Adipocyte (in vitro differentiated cells): ENCODE results near the gene CBFA2T3.

Experiments
- DNase-seq: peaks from one replicate; pipeline ENCODE4 v3.0.0-alpha.2; 2015; ENCODE audit warnings: low read depth
- H3K27me3 ChIP-seq: replicated peaks from 2 replicates; pipeline ENCODE4 v1.7.0; 2013; ENCODE audit warnings: mild to moderate bottlenecking, low read length, moderate library complexity; ENCODE audit not compliant: control insufficient read depth, insufficient read depth
- H3K36me3 ChIP-seq: 2 replicates; pipeline ENCODE4 v1.7.0; 2013; ENCODE audit warnings: low read length, mild to moderate bottlenecking, moderate library complexity; ENCODE audit not compliant: control insufficient read depth, insufficient read depth, severe bottlenecking
- H3K4me1 ChIP-seq: 2 replicates; pipeline ENCODE4 v1.7.0; 2013; ENCODE audit warnings: mild to moderate bottlenecking, low read length, moderate library complexity; ENCODE audit not compliant: control insufficient read depth, insufficient read depth
- H3K4me3 ChIP-seq: 2 replicates; pipeline ENCODE4 v1.7.0; 2013; ENCODE audit warnings: mild to moderate bottlenecking, low read length, moderate library complexity
- H3K9ac ChIP-seq: 2 replicates; pipeline ENCODE4 v1.7.0; 2013; ENCODE audit warnings: mild to moderate bottlenecking, low read length, moderate library complexity
- H3K9me3 ChIP-seq: 2 replicates; pipeline ENCODE4 v1.7.0; 2013; ENCODE audit warnings: mild to moderate bottlenecking, low read length, moderate library complexity; ENCODE audit not compliant: control insufficient read depth

Gene CBFA2T3

GRCh38 chr16:88837806-88838205 is 139.2 kb downstream of the CBFA2T3 start:
- DNase-seq = no peak
- Histone ChIP-seq H3K36me3 (peaks cover 23% of the 10 kb centered on the region), H3K4me1 (peaks cover 12% of the 10 kb centered on the region), H3K9ac (no peak overlapping the region), H3K27me3 (no peaks in the 10 kb centered on the region), H3K9me3 (no peaks in the 10 kb centered on the region), H3K4me3 (no peak overlapping the region)

- H3K4me1 ChIP-seq = peaks cover 19% of the 10 kb centered on the region
- no peaks in the 10 kb centered on the region for H3K9me3 ChIP-seq
- no peak for DNase-seq
- H3K27me3 ChIP-seq = no peaks in the 10 kb centered on the region
- H3K9ac ChIP-seq = no peak overlapping the region
- peaks cover 23% of the 10 kb centered on the region for H3K36me3 ChIP-seq
- no peak overlapping the region for H3K4me3 ChIP-seq
These were observed 140.2 kb downstream of the CBFA2T3 start for GRCh38 chr16:88836791-88837190.

- Histone ChIP-seq H3K9me3 (no peaks in the 10 kb centered on the region), H3K9ac (no peak overlapping the region), H3K4me3 (no peak overlapping the region), H3K27me3 (no peaks in the 10 kb centered on the region), H3K36me3 (peaks cover 22% of the 10 kb centered on the region), H3K4me1 (peaks cover 19% of the 10 kb centered on the region)
- no peak for DNase-seq
These were observed 141.2 kb downstream of the CBFA2T3 start for GRCh38 chr16:88835818-88836217.

GRCh38 chr16:88835383-88835782 is 141.6 kb downstream of the CBFA2T3 start:
- no peaks in the 10 kb centered on the region for H3K9me3 ChIP-seq
- no peaks in the 10 kb centered on the region for H3K27me3 ChIP-seq
- peaks cover 19% of the 10 kb centered on the region for H3K4me1 ChIP-seq
- peaks cover 18% of the 10 kb centered on the region for H3K36me3 ChIP-seq
- no peak overlapping the region for H3K9ac ChIP-seq
- H3K4me3 ChIP-seq = no peak overlapping the region
- DNase-seq = no peak

- no peak overlapping the region for H3K4me3 ChIP-seq
- DNase-seq = no peak
- H3K27me3 ChIP-seq = no peaks in the 10 kb centered on the region
- H3K36me3 ChIP-seq = peaks cover 12% of the 10 kb centered on the region
- no peaks in the 10 kb centered on the region for H3K9me3 ChIP-seq
- peaks cover 19% of the 10 kb centered on the region for H3K4me1 ChIP-seq
- H3K9ac ChIP-seq = no peak overlapping the region
These were observed 142.3 kb downstream of the CBFA2T3 start for GRCh38 chr16:88834670-88835069.

GRCh38 chr16:88833086-88833485 is 143.9 kb downstream of the CBFA2T3 start:
- H3K4me3 ChIP-seq = no peak overlapping the region
- peaks cover 19% of the 10 kb centered on the region for H3K4me1 ChIP-seq
- no peaks in the 10 kb centered on the region for H3K27me3 ChIP-seq
- H3K9ac ChIP-seq = no peak overlapping the region
- no peak for DNase-seq
- H3K9me3 ChIP-seq = no peaks in the 10 kb centered on the region
- H3K36me3 ChIP-seq = peaks cover 3% of the 10 kb centered on the region

- Histone ChIP-seq H3K4me1 (peaks cover 19% of the 10 kb centered on the region), H3K9me3 (no peaks in the 10 kb centered on the region), H3K27me3 (no peaks in the 10 kb centered on the region), H3K36me3 (no peaks in the 10 kb centered on the region), H3K4me3 (no peak overlapping the region), H3K9ac (no peak overlapping the region)
- DNase-seq = no peak
These were observed 145.2 kb downstream of the CBFA2T3 start for GRCh38 chr16:88831838-88832237.

GRCh38 chr16:88830783-88831182 is 146.2 kb downstream of the CBFA2T3 start:
- Histone ChIP-seq H3K9me3 (no peaks in the 10 kb centered on the region), H3K9ac (no peak overlapping the region), H3K27me3 (no peaks in the 10 kb centered on the region), H3K36me3 (no peaks in the 10 kb centered on the region), H3K4me1 (peaks cover 17% of the 10 kb centered on the region), H3K4me3 (no peak overlapping the region)
- DNase-seq = no peak

GRCh38 chr16:88830258-88830657 is 146.7 kb downstream of the CBFA2T3 start:
- no peak overlapping the region for H3K4me3 ChIP-seq
- DNase-seq = no peak
- peaks cover 12% of the 10 kb centered on the region for H3K4me1 ChIP-seq
- no peaks in the 10 kb centered on the region for H3K36me3 ChIP-seq
- no peaks in the 10 kb centered on the region for H3K9me3 ChIP-seq
- no peaks in the 10 kb centered on the region for H3K27me3 ChIP-seq
- H3K9ac ChIP-seq = no peak overlapping the region

GRCh38 chr16:88828711-88829110 is 148.3 kb downstream of the CBFA2T3 start:
- no peaks in the 10 kb centered on the region for H3K27me3 ChIP-seq
- no peak for DNase-seq
- no peaks in the 10 kb centered on the region for H3K9me3 ChIP-seq
- H3K9ac ChIP-seq = no peak overlapping the region
- peaks cover 4% of the 10 kb centered on the region for H3K36me3 ChIP-seq
- peaks cover 7% of the 10 kb centered on the region for H3K4me1 ChIP-seq
- H3K4me3 ChIP-seq = no peak overlapping the region

GRCh38 chr16:88827727-88828126 is 149.3 kb downstream of the CBFA2T3 start:
- peaks cover 4% of the 10 kb centered on the region for H3K36me3 ChIP-seq
- DNase-seq = no peak
- no peaks in the 10 kb centered on the region for H3K9me3 ChIP-seq
- peaks cover 7% of the 10 kb centered on the region for H3K4me1 ChIP-seq
- H3K4me3 ChIP-seq = no peak overlapping the region
- H3K9ac ChIP-seq = no peak overlapping the region
- H3K27me3 ChIP-seq = no peaks in the 10 kb centered on the region

GRCh38 chr16:88826070-88826840 is 150.8 kb downstream of the CBFA2T3 start:
- H3K4me3 ChIP-seq = no peak overlapping the region
- H3K27me3 ChIP-seq = no peaks in the 10 kb centered on the region
- no peak for DNase-seq
- H3K9ac ChIP-seq = no peak overlapping the region
- H3K4me1 ChIP-seq = no peaks in the 10 kb centered on the region
- H3K36me3 ChIP-seq = peaks cover 12% of the 10 kb centered on the region
- H3K9me3 ChIP-seq = no peaks in the 10 kb centered on the region
